ENCODE data around the gene CDV3. TPM values are rescaled to one million over a fixed set of nuclear protein-coding genes. Genes with fewer than 3 reads are reported as not detected.
A peak's percentile ranks its signal among the peaks of the same experiment; 100 is the strongest.

Gene CDV3
- total and polyA plus RNA-seq, 4 donors, result 48.8 to 153 (median 93.7) TPM

DNA sequence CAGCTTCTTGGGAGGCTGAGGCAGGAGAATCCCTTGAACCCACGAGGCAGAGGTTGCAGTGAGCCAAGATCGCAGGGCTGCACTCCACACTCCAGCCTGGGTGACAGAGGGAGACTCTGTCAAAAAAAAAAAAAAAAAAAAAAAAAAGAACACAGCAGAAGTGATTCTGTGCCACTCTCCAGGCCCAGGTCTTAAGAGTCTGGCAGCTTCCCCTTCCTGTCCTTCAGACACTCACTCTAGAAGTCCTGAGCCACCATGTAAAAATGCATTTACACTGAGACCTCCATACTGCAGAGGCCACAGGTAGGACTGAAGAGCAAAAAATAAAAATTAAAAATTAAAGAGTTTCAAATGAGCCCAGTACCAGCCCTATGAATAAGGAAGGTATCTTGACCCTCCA is 11.8 kb upstream of the CDV3 start:
- 87 to 89% methylated on average over 2 of the region's 2 CpGs for WGBS, 2 donors
- no peaks in the 10 kb centered on the region for H3K36me3 ChIP-seq (ENCODE audit: control insufficient read depth in 1 of 2, insufficient read depth in 2 of 2, low read length in 1 of 2)
- H3K4me1 ChIP-seq (ENCODE audit: control insufficient read depth in 1 of 2, insufficient read depth in 2 of 2, low read length in 2 of 2), result no peaks in the 10 kb centered on the region
- peaks cover 3% of the 10 kb centered on the region for H3K9me3 ChIP-seq (ENCODE audit: control insufficient read depth, low read length)
- H3K27me3 ChIP-seq (ENCODE audit: control insufficient read depth in 1 of 2, insufficient read depth in 2 of 2, low read length in 1 of 2), result no peaks in the 10 kb centered on the region
- DNase-seq (no peak), ATAC-seq (ENCODE audit: low FRiP score) (no peak)
- intact Hi-C loops (cut with DNase I), result no loop called here
- H3K27ac ChIP-seq (ENCODE audit: low read depth in 1 of 2, low read length in 2 of 2), result no peak overlapping the region
- H3K4me3 ChIP-seq (ENCODE audit: low read length in 2 of 2), result no peak overlapping the region

DNA sequence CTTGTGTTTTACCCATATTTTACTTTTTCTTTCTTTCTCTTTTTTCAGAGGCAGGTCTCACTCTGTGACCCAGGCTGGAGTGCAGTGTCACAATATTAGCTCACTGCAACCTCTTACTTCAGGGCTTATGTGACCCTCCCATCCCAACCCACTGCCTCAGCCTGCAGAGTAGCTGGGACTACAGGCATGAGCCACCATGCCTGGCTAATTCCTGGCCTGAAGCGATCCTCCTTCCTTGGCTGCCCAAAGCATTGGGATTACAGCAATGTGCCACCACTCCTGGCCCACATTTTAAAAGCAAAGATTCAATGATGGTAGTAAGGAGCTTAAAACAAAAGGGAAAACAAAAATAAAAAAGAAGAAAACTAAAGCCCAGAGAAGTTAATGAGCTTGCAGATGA is 11.1 kb upstream of the CDV3 start:
- no peak overlapping the region for H3K27ac ChIP-seq (ENCODE audit: low read depth in 1 of 2, low read length in 2 of 2)
- no peak for DNase-seq
- no peaks in the 10 kb centered on the region for H3K27me3 ChIP-seq (ENCODE audit: control insufficient read depth in 1 of 2, insufficient read depth in 2 of 2, low read length in 1 of 2)
- H3K9me3 ChIP-seq (ENCODE audit: control insufficient read depth, low read length), result peaks cover 3% of the 10 kb centered on the region
- H3K4me3 ChIP-seq (ENCODE audit: low read length in 2 of 2), result no peak overlapping the region
- no peaks in the 10 kb centered on the region for H3K4me1 ChIP-seq (ENCODE audit: control insufficient read depth in 1 of 2, insufficient read depth in 2 of 2, low read length in 2 of 2)
- ATAC-seq (ENCODE audit: low FRiP score), result no peak
- intact Hi-C loops (cut with DNase I), result no loop called here
- no peaks in the 10 kb centered on the region for H3K36me3 ChIP-seq (ENCODE audit: control insufficient read depth in 1 of 2, insufficient read depth in 2 of 2, low read length in 1 of 2)
- WGBS, 2 donors, result 96% methylated on average over 1 of the region's 1 CpG

DNA sequence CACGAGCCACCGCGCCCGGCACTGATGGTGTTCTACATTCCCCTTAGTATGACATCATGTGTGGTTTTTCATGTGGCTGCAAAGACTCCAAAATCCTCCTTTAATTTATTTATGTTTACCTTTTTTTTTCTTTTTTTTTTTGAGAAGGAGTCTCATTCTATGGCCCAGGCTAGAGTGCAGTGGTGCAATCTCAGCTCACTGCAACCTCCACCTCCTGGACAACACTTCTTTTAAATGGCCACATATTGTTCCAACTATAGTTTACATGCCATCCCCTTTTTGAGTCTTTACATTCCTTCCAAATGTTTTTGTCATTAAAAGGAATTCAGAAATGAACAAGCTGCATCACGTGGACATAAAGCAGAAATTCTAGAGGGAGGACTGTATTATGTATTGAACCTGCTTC is 10.3 kb upstream of the CDV3 start:
- intact Hi-C loops (cut with DNase I), result no loop called here
- H3K4me1 ChIP-seq (ENCODE audit: control insufficient read depth in 1 of 2, insufficient read depth in 2 of 2, low read length in 2 of 2), result no peaks in the 10 kb centered on the region
- no peak overlapping the region for H3K27ac ChIP-seq (ENCODE audit: low read depth in 1 of 2, low read length in 2 of 2)
- H3K4me3 ChIP-seq (ENCODE audit: low read length in 2 of 2), result no peak overlapping the region
- DNase-seq, result no peak
- H3K36me3 ChIP-seq (ENCODE audit: control insufficient read depth in 1 of 2, insufficient read depth in 2 of 2, low read length in 1 of 2), result no peaks in the 10 kb centered on the region
- 59 to 78% methylated on average over 5 of the region's 5 CpGs for WGBS, 2 donors
- H3K9me3 ChIP-seq (ENCODE audit: control insufficient read depth, low read length), result peaks cover 3% of the 10 kb centered on the region
- no peak for ATAC-seq (ENCODE audit: low FRiP score)
- no peaks in the 10 kb centered on the region for H3K27me3 ChIP-seq (ENCODE audit: control insufficient read depth in 1 of 2, insufficient read depth in 2 of 2, low read length in 1 of 2)

- H3K4me1 ChIP-seq (ENCODE audit: control insufficient read depth in 1 of 2, insufficient read depth in 2 of 2, low read length in 2 of 2), result no peaks in the 10 kb centered on the region
- DNase-seq, result no peak
- no peaks in the 10 kb centered on the region for H3K27me3 ChIP-seq (ENCODE audit: control insufficient read depth in 1 of 2, insufficient read depth in 2 of 2, low read length in 1 of 2)
- H3K9me3 ChIP-seq (ENCODE audit: control insufficient read depth, low read length), result peaks cover under 1% of the 10 kb centered on the region
- H3K36me3 ChIP-seq (ENCODE audit: control insufficient read depth in 1 of 2, insufficient read depth in 2 of 2, low read length in 1 of 2), result no peaks in the 10 kb centered on the region
- no peak overlapping the region for H3K4me3 ChIP-seq (ENCODE audit: low read length in 2 of 2)
- intact Hi-C loops (cut with DNase I), result no loop called here
- no peak for ATAC-seq (ENCODE audit: low FRiP score)
- no peak overlapping the region for H3K27ac ChIP-seq (ENCODE audit: low read depth in 1 of 2, low read length in 2 of 2)
- WGBS, 2 donors, result 93 to 95% methylated on average over 1 of the region's 1 CpG
Measured at GRCh38 chr3:133563816-133564215, 9.7 kb upstream of the CDV3 start.

GRCh38 chr3:133568294-133569014 is 5.0 kb upstream of the CDV3 start:
- H3K36me3 ChIP-seq (ENCODE audit: control insufficient read depth in 1 of 2, insufficient read depth in 2 of 2, low read length in 1 of 2), result no peaks in the 10 kb centered on the region
- no peaks in the 10 kb centered on the region for H3K27me3 ChIP-seq (ENCODE audit: control insufficient read depth in 1 of 2, insufficient read depth in 2 of 2, low read length in 1 of 2)
- DNase-seq, result no peak
- intact Hi-C loops (cut with DNase I), result no loop called here
- no peak for ATAC-seq (ENCODE audit: low FRiP score)
- WGBS, 2 donors, result 48 to 57% methylated on average over 8 of the region's 8 CpGs
- no peak overlapping the region for H3K4me3 ChIP-seq (ENCODE audit: low read length in 2 of 2)
- H3K4me1 ChIP-seq (ENCODE audit: control insufficient read depth in 1 of 2, insufficient read depth in 2 of 2, low read length in 2 of 2), result peaks cover 0 to 2% of the 10 kb centered on the region in 2 donors
- peak overlapping the region in 1 of 2 donors; percentile 5 for H3K27ac ChIP-seq (ENCODE audit: low read depth in 1 of 2, low read length in 2 of 2)
- H3K9me3 ChIP-seq (ENCODE audit: control insufficient read depth, low read length), result no peaks in the 10 kb centered on the region

- intact Hi-C loops (cut with DNase I), result loop anchor here in 1 of 2 donors (10.0 kb wide), 1 partner anchor 846 kb away; the partner anchor contains the start of gene NPHP3
- no peak for DNase-seq
- no peaks in the 10 kb centered on the region for H3K36me3 ChIP-seq (ENCODE audit: control insufficient read depth in 1 of 2, insufficient read depth in 2 of 2, low read length in 1 of 2)
- ATAC-seq (ENCODE audit: low FRiP score), result no peak
- 45 to 49% methylated on average over 5 of the region's 5 CpGs for WGBS, 2 donors
- peak overlapping the region; percentile 83 to 97 for H3K27ac ChIP-seq (ENCODE audit: low read depth in 1 of 2, low read length in 2 of 2)
- no peak overlapping the region for H3K4me3 ChIP-seq (ENCODE audit: low read length in 2 of 2)
- no peaks in the 10 kb centered on the region for H3K9me3 ChIP-seq (ENCODE audit: control insufficient read depth, low read length)
- peaks cover 0 to 2% of the 10 kb centered on the region in 2 donors for H3K4me1 ChIP-seq (ENCODE audit: control insufficient read depth in 1 of 2, insufficient read depth in 2 of 2, low read length in 2 of 2)
- H3K27me3 ChIP-seq (ENCODE audit: control insufficient read depth in 1 of 2, insufficient read depth in 2 of 2, low read length in 1 of 2), result no peaks in the 10 kb centered on the region
Measured at GRCh38 chr3:133570139-133570936, 3.1 kb upstream of the CDV3 start.

- Histone ChIP-seq H3K4me3 (ENCODE audit: low read length in 2 of 2) (no peak overlapping the region), H3K9me3 (ENCODE audit: control insufficient read depth, low read length) (no peaks in the 10 kb centered on the region), H3K27ac (ENCODE audit: low read depth in 1 of 2, low read length in 2 of 2) (peak overlapping the region; percentile 81 to 97), H3K4me1 (ENCODE audit: control insufficient read depth in 1 of 2, insufficient read depth in 2 of 2, low read length in 2 of 2) (peaks cover 2 to 5% of the 10 kb centered on the region in 2 donors), H3K27me3 (ENCODE audit: control insufficient read depth in 1 of 2, insufficient read depth in 2 of 2, low read length in 1 of 2) (no peaks in the 10 kb centered on the region), H3K36me3 (ENCODE audit: control insufficient read depth in 1 of 2, insufficient read depth in 2 of 2, low read length in 1 of 2) (no peaks in the 10 kb centered on the region)
- intact Hi-C loops (cut with DNase I), result loop anchor here in 1 of 2 donors (10.0 kb wide), 1 partner anchor 846 kb away; the partner anchor contains the start of gene NPHP3
- DNase-seq (no peak), ATAC-seq (ENCODE audit: low FRiP score) (no peak)
- 41 to 47% methylated on average over 2 of the region's 2 CpGs for WGBS, 2 donors
Measured at GRCh38 chr3:133570937-133571320, 2.6 kb upstream of the CDV3 start.

- H3K9me3 ChIP-seq (ENCODE audit: control insufficient read depth, low read length), result no peaks in the 10 kb centered on the region
- no peak for DNase-seq
- H3K4me3 ChIP-seq (ENCODE audit: low read length in 2 of 2), result peak overlapping the region in 1 of 2 donors; percentile 27
- no peaks in the 10 kb centered on the region for H3K27me3 ChIP-seq (ENCODE audit: control insufficient read depth in 1 of 2, insufficient read depth in 2 of 2, low read length in 1 of 2)
- intact Hi-C loops (cut with DNase I), result loop anchor here (2.0 to 10.0 kb wide), 2 partner anchors 848 to 850 kb away; partner anchors contain the start of gene NPHP3 (in 2 of the 2)
- peaks cover 5% of the 10 kb centered on the region in 2 donors for H3K4me1 ChIP-seq (ENCODE audit: control insufficient read depth in 1 of 2, insufficient read depth in 2 of 2, low read length in 2 of 2)
- no peaks in the 10 kb centered on the region for H3K36me3 ChIP-seq (ENCODE audit: control insufficient read depth in 1 of 2, insufficient read depth in 2 of 2, low read length in 1 of 2)
- peak overlapping the region in 1 of 2 donors; percentile 85 for H3K27ac ChIP-seq (ENCODE audit: low read depth in 1 of 2, low read length in 2 of 2)
- WGBS, 2 donors, result 85 to 88% methylated on average over 19 of the region's 19 CpGs
- no peak for ATAC-seq (ENCODE audit: low FRiP score)
Measured at GRCh38 chr3:133572158-133573053, 1.1 kb upstream of the CDV3 start.

Data from aorta (tissue), 5 donors.